K562 (cell line): Measurements from ENCODE around the gene DHRS11. TPM values are rescaled to one million over a fixed set of nuclear protein-coding genes. Genes with fewer than 3 reads are reported as not detected.

ENCODE experiments used
- DMBX1 ChIP-seq: fragments of 250-450 bp; sonication (Bioruptor Pico); IDR thresholded peaks from 2 replicates; pipeline ENCODE4 v1.8.0; 2022; ENCODE audit warnings: inconsistent platforms, mild to moderate bottlenecking, moderate library complexity, borderline replicate concordance
- FOXP1 ChIP-seq: sonication (generic); formaldehyde crosslinking; IDR thresholded peaks from 2 replicates; pipeline ENCODE4 v1.8.0; 2022; ENCODE audit warnings: mild to moderate bottlenecking, missing genetic modification reagents
- KHSRP ChIP-seq: fragments of 450-650 bp; IDR thresholded peaks from 2 replicates; pipeline ENCODE4 v1.6.1; 2017
- LEF1 ChIP-seq: fragments of 450-650 bp; IDR thresholded peaks from 2 replicates; pipeline ENCODE4 v1.6.1; 2016; ENCODE audit warnings: mild to moderate bottlenecking
- MTA3 ChIP-seq: fragments of 450-650 bp; formaldehyde crosslinking; IDR thresholded peaks from 2 replicates; pipeline ENCODE4 v1.6.1; 2017; ENCODE audit warnings: mild to moderate bottlenecking, borderline replicate concordance
- MYC ChIP-seq, 2 experiments: fragments of 250-450 bp in 1 of 2; sonication (Bioruptor Pico) in 1 of 2; IDR thresholded peaks; 2 replicates each; pipeline versions ENCODE4 v1.5.1 to v1.6.1; 2012 to 2021; ENCODE audit warnings: low read depth in 2 of 2, borderline replicate concordance in 1 of 2, improper control_type of control experiment in 1 of 2, low read length in 1 of 2, mild to moderate bottlenecking in 1 of 2, moderate library complexity in 1 of 2
- MYNN ChIP-seq, 2 experiments: sonication (generic); formaldehyde crosslinking in 1 of 2; IDR thresholded peaks; 2 replicates each; pipeline versions ENCODE4 v1.5.0 to v1.6.1; 2016 to 2020; ENCODE audit warnings: antibody characterized with exemption in 1 of 2, missing genetic modification reagents in 1 of 2
- NFE2 ChIP-seq: IDR thresholded peaks from 2 replicates; pipeline ENCODE4 v1.6.1; 2014; ENCODE audit warnings: antibody characterized with exemption, low read depth
- RCOR1 ChIP-seq, 2 experiments: IDR thresholded peaks; 2 replicates each; pipeline ENCODE4 v1.6.1; 2012; ENCODE audit warnings: low read depth in 2 of 2, low read length in 2 of 2, borderline replicate concordance in 1 of 2, improper control_type of control experiment in 1 of 2
- RNF2 ChIP-seq: sonication (generic); IDR thresholded peaks from 2 replicates; pipeline ENCODE4 v1.6.1; 2016
- SMARCB1 ChIP-seq: IDR thresholded peaks from 2 replicates; pipeline ENCODE4 v1.6.1; 2011; ENCODE audit warnings: improper control_type of control experiment, low read depth; ENCODE audit not compliant: insufficient read length
- SRF ChIP-seq, 2 experiments: fragments of 250-450, 450-650 bp in 1 of 2; sonication (Bioruptor Pico) in 1 of 2; sonication (generic) in 1 of 2; formaldehyde crosslinking; IDR thresholded peaks; 2 replicates each; pipeline versions ENCODE4 v1.5.0 to v1.5.1; 2020 to 2022; ENCODE audit warnings: mild to moderate bottlenecking in 1 of 2, missing genetic modification reagents in 1 of 2
- THRAP3 ChIP-seq: fragments of 450-650 bp; IDR thresholded peaks from 2 replicates; pipeline ENCODE4 v1.6.1; 2016; ENCODE audit warnings: mild to moderate bottlenecking, inconsistent platforms, borderline replicate concordance
- U2AF1 ChIP-seq: fragments of 200-400 bp; formaldehyde crosslinking; optimal IDR thresholded peaks from 2 replicates; pipeline ENCODE3; 2017; ENCODE audit warnings: mild to moderate bottlenecking, low read depth, low read length, moderate library complexity
- ZFP30 ChIP-seq: fragments of 250-450 bp; sonication (Bioruptor Pico); IDR thresholded peaks from 2 replicates; pipeline ENCODE4 v1.8.0; 2022; ENCODE audit warnings: moderate library complexity, mild to moderate bottlenecking, inconsistent platforms, borderline replicate concordance
- ZNF507 ChIP-seq: conservative IDR thresholded peaks from 2 replicates; pipeline ENCODE4 v1.6.1; 2017; ENCODE audit warnings: missing genetic modification characterization, missing compliant biosample characterization
- ZNF589 ChIP-seq: fragments of 200-800 bp; sonication (Bioruptor generic); IDR thresholded peaks from 2 replicates; pipeline ENCODE4 v1.6.1; 2016; ENCODE audit warnings: low read depth, missing genetic modification characterization, missing compliant biosample characterization
- polyA plus RNA-seq, 8 experiments: library from polyadenylated mRNA; depleted of rRNA in 4 of 8; stranded (reverse) in 5 of 8; unstranded in 3 of 8; fragments of >200 nt; fragmentation: Nextera tagmentation in 2 of 8; fragmentation: Illumina TruSeq in 1 of 8; extraction: Ambion mirVana in 2 of 8; extraction: Trizol in 1 of 8; gene quantifications; 2 replicates each; pipeline versions ENCODE4 v1.2.1 to v1.2.3, GENCODE V29; 2011 to 2014; ENCODE audit warnings: inconsistent platforms in 1 of 8, missing spikeins in 1 of 8
- total RNA-seq, 7 experiments: library from RNA; depleted of rRNA in 6 of 7; stranded (reverse); fragments of >200 nt in 6 of 7; fragmentation: Illumina TruSeq in 2 of 7; extraction: Trizol in 2 of 7; gene quantifications; 2 replicates each; pipeline versions ENCODE4 v1.2.1 to v1.2.3, GENCODE V29; 2011 to 2021; ENCODE audit warnings: low replicate concordance in 1 of 7
- TF ChIP-seq, protein P1 (sequence below): fragments of 450-650 bp; IDR thresholded peaks from 2 replicates; pipeline ENCODE4 v1.6.1; 2017; ENCODE audit warnings: antibody characterized with exemption, mild to moderate bottlenecking
- TF ChIP-seq, protein P2 (sequence below): fragments of 200-800 bp; sonication (Bioruptor generic); IDR thresholded peaks from 2 replicates; pipeline ENCODE4 v1.6.1; 2017; ENCODE audit warnings: missing genetic modification characterization, missing compliant biosample characterization
- TF ChIP-seq, protein P3 (sequence below): sonication (generic); formaldehyde crosslinking; IDR thresholded peaks from 2 replicates; pipeline ENCODE4 v1.8.1; 2023; ENCODE audit warnings: mild to moderate bottlenecking, missing genetic modification reagents
- TF ChIP-seq, protein P4 (sequence below): fragments of 250-450 bp; sonication (Bioruptor Pico); IDR thresholded peaks from 2 replicates; pipeline ENCODE4 v1.6.1; 2021; ENCODE audit warnings: mild to moderate bottlenecking

Gene DHRS11
- total and polyA plus RNA-seq, 9 of the 15 experiments (the other 6 are each of a cell fraction or from before 2014, with no cell fraction given): 15.2 to 123 (median 59.8) TPM

DNA sequence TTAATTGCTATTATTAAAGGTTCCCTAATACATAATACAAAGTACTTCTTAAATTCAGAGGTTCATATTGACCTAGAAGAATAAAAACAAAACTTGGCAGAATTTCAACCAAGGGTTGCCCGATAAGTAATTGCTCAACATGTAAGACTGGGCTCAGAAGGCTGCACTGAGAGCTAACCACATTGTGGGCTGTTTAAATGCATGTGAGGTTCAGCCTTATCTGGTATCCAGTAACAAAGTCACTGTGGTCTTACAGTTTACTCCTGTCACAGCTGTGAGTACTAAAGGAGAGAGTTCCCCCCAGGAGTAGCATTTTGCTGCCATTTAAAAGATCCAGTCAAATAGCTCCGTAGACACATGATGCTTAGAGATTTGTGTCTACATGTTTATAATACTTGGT, 1.6 kb upstream of the DHRS11 start (continued):
- TF ChIP-seq, protein P1, sequence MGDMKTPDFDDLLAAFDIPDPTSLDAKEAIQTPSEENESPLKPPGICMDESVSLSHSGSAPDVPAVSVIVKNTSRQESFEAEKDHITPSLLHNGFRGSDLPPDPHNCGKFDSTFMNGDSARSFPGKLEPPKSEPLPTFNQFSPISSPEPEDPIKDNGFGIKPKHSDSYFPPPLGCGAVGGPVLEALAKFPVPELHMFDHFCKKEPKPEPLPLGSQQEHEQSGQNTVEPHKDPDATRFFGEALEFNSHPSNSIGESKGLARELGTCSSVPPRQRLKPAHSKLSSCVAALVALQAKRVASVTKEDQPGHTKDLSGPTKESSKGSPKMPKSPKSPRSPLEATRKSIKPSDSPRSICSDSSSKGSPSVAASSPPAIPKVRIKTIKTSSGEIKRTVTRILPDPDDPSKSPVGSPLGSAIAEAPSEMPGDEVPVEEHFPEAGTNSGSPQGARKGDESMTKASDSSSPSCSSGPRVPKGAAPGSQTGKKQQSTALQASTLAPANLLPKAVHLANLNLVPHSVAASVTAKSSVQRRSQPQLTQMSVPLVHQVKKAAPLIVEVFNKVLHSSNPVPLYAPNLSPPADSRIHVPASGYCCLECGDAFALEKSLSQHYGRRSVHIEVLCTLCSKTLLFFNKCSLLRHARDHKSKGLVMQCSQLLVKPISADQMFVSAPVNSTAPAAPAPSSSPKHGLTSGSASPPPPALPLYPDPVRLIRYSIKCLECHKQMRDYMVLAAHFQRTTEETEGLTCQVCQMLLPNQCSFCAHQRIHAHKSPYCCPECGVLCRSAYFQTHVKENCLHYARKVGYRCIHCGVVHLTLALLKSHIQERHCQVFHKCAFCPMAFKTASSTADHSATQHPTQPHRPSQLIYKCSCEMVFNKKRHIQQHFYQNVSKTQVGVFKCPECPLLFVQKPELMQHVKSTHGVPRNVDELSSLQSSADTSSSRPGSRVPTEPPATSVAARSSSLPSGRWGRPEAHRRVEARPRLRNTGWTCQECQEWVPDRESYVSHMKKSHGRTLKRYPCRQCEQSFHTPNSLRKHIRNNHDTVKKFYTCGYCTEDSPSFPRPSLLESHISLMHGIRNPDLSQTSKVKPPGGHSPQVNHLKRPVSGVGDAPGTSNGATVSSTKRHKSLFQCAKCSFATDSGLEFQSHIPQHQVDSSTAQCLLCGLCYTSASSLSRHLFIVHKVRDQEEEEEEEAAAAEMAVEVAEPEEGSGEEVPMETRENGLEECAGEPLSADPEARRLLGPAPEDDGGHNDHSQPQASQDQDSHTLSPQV: peak; percentile 39; the same call in 1 of the 2 replicates
- TF ChIP-seq ZFP30 (CRISPR knock-in tag): no peak
- peak; percentile 69 for TF ChIP-seq NFE2
- no peak for TF ChIP-seq LEF1
- peak; percentile 70; the same call in 1 of the 2 replicates for TF ChIP-seq RNF2
- peak; percentile 49; the same call in 1 of the 2 replicates for TF ChIP-seq ZNF589
- TF ChIP-seq, protein P2, sequence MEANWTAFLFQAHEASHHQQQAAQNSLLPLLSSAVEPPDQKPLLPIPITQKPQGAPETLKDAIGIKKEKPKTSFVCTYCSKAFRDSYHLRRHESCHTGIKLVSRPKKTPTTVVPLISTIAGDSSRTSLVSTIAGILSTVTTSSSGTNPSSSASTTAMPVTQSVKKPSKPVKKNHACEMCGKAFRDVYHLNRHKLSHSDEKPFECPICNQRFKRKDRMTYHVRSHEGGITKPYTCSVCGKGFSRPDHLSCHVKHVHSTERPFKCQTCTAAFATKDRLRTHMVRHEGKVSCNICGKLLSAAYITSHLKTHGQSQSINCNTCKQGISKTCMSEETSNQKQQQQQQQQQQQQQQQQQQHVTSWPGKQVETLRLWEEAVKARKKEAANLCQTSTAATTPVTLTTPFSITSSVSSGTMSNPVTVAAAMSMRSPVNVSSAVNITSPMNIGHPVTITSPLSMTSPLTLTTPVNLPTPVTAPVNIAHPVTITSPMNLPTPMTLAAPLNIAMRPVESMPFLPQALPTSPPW (CRISPR knock-in tag): peak; percentile 64
- TF ChIP-seq, protein P3, sequence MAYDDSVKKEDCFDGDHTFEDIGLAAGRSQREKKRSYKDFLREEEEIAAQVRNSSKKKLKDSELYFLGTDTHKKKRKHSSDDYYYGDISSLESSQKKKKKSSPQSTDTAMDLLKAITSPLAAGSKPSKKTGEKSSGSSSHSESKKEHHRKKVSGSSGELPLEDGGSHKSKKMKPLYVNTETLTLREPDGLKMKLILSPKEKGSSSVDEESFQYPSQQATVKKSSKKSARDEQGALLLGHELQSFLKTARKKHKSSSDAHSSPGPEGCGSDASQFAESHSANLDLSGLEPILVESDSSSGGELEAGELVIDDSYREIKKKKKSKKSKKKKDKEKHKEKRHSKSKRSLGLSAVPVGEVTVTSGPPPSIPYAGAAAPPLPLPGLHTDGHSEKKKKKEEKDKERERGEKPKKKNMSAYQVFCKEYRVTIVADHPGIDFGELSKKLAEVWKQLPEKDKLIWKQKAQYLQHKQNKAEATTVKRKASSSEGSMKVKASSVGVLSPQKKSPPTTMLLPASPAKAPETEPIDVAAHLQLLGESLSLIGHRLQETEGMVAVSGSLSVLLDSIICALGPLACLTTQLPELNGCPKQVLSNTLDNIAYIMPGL (CRISPR knock-in tag): no peak
- no peak for TF ChIP-seq ZNF507 (tag)
- TF ChIP-seq, protein P4, sequence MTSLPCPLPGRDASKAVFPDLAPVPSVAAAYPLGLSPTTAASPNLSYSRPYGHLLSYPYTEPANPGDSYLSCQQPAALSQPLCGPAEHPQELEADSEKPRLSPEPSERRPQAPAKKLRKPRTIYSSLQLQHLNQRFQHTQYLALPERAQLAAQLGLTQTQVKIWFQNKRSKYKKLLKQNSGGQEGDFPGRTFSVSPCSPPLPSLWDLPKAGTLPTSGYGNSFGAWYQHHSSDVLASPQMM (CRISPR knock-in tag): no peak
- peak in 1 of 2 experiments; percentile 33; a peak in 1 of 4 replicates for TF ChIP-seq RCOR1 (IDR thresholded peaks at IDR 0.05; ENCODE audit: borderline replicate concordance in 1 of 2, low read depth in 2 of 2, low read length in 2 of 2)
- no peak for TF ChIP-seq MTA3
- peak; percentile 28; the same call in 1 of the 2 replicates for TF ChIP-seq MYNN (IDR thresholded peaks at IDR 0.05)
- TF ChIP-seq MYNN (CRISPR knock-in tag; IDR thresholded peaks at IDR 0.05): no peak
- peak; percentile 23; the same call in 1 of the 2 replicates for TF ChIP-seq MYC (IDR thresholded peaks at IDR 0.05; ENCODE audit: low read depth, low read length)
- no peak for TF ChIP-seq MYC (CRISPR knock-in tag; IDR thresholded peaks at IDR 0.05; ENCODE audit: borderline replicate concordance, low read depth)
- TF ChIP-seq U2AF1: no peak
- TF ChIP-seq KHSRP: no peak
- no peak for TF ChIP-seq THRAP3
- no peak for TF ChIP-seq FOXP1 (CRISPR knock-in tag)
- TF ChIP-seq SRF (CRISPR knock-in tag; IDR thresholded peaks at IDR 0.05): 0 out of 4 replicates have a peak, but pooled peaks of 1 of the 2 experiments have one; percentile 13
- no peak for TF ChIP-seq DMBX1 (CRISPR knock-in tag)
- no peak for TF ChIP-seq SMARCB1
